HG02642 (cell line): Measurements from ENCODE around the gene NOP10.
A peak's percentile ranks its signal among the peaks of the same experiment; 100 is the strongest.
"Not testable (repeated sequence)": the region's sequence is repeated elsewhere in the genome, so short reads cannot be mapped to it uniquely, and the experiment has no call there.

ENCODE experiments used
- ATAC-seq: cut with Tn5 transposase; IDR thresholded peaks from one replicate; pipeline ENCODE4 v1.9.1; 2021; ENCODE audit warnings: mild to moderate bottlenecking; ENCODE audit not compliant: unreplicated experiment, poor library complexity

The NOP10 gene

DNA sequence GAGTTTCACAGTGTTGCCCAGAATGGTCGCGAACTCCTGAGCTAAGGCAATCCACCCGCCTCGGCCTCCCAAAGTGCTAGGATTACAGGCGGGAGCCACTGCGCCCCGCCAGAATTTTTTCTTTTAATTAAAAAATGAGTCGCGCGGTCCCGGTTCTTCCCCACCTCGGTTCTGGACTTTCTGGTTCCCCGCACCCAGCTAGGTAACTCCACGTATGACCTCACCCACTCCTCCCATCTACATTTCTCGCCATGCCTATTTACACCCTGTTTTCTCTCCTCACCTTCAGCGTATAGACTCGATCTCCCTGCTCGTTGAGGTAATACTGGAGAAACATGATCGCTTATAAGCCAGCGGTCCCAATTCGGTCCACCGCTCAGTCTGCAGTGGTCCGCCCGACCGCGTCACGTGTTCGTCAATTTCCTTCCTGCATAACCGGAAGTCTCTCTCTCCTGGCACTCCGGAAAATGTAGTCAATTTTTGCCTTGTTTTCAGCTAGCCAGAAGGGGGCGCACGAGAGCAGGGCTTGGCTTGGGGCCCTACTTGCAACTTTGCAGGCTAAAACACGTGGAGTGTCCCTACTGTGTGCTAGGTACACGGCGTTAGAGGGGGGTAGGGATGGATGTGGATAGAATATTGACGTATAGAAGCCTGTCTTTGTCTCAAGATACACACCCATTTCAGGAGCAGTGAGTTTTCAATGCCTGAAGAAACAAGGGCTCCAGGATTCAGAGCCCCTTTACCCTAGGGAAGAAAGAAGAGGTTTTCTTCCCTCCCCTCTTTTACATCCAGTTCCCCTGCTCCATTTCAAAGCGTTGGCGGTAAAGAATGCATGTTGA lies at the start of gene NOP10, which contains the start of gene NUTM1:
TSS of gene NOP10 (minus strand) at position 400 of the 839 bp plus-strand sequence. CDS start at position 337, 63 bp downstream.
TSS of gene NUTM1 (plus strand) at position 579 of the 839 bp plus-strand sequence. CDS start 382 bp downstream, outside the sequence.
- peak; percentile 94 for ATAC-seq

DNA sequence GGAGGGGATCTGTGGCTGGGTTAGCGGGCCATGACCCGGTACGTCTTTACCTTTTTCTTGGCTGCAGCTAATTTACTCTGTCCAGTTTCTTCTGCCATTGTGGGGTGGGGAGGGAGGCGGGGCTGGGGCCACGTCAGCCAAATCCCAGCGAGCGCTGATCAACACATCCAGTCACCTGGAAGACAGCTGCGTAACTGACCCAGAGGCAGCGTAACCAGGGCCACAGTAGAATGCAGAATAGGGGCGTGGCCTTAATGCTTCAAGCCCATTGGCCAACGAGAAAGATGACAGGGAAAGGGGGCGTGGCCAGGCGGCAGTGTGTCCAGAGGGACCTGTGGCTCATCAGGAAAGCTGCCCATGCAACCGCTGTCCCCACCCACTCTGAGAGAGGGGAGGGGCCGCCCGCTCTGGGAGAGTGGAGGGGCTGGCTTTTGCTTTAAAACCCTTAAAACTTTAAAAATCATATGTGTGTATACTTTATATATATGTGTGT lies 46.7 kb upstream of the NOP10 start:
- not testable (repeated sequence) for ATAC-seq

DNA sequence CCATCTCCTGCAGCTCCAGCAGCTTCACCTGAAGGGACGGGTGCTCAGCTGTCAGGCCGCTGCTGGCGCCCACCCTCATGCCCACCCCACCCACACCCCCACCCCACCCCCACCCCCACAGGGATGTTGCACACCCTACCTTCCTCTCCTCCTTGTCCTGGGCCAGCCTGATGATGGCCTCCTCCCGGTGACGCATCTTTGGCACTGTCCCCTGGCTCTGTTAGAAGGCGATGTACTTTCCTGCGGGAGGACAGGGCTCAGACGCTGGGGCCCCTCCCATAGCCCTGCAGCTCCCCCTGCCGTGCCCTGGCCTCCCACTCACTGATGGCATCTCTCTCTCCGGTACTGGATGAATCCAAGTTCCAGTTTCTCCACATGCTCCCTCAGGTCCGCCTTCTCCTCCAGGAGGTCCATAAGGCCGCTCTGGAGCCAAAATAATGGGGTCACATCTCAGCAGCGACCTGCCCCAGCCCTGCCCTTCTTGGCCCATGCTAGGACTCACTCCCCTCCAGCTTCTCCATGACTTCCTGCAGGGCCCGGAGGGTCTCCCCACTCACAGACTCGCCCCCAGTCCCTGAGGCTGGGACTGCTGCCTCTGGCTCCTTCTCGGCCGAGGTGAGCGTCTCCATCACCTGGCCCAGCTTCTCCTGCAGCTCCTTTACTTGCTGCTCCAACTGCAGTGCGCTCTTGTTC lies 39.0 kb upstream of the NOP10 start:
- not testable (repeated sequence) for ATAC-seq

DNA sequence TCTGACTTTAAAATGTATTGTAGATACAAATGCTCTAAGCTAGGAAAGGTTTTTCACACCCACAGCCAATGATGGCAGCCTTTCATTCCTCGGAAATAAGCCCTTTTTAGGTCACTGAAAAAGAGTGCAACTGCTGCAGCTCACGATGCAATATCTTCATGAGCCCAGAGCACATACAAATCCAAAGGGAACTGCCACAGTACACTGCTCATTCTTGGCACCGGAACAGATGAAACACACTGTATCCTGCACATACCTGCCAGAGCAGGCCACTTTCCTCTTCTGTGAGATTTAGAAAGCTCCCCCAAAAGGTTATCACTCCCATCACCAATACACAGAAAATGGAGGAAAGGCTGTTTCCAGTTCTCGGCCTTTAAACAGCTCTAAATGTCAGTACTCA lies 37.6 kb upstream of the NOP10 start:
- not testable (repeated sequence) for ATAC-seq

DNA sequence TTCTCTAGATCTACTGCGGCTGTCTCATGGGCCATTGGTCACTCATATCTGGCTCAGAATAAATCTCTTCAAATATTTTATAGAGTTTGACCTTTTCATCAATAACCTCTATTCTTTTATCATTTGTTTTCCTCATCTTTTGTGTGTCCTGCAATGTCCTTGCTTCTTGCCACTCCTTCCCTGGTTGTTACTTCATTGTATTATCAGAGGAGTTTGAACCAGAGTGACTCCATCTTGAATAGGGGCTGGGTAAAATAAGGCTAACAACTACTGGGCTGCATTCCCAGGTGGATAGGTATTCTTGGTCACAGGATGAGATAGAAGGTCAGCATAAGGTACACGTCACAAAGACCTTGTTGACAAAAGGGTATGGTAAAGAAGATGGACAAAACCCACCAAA lies 33.9 kb upstream of the NOP10 start:
- no peak for ATAC-seq

DNA sequence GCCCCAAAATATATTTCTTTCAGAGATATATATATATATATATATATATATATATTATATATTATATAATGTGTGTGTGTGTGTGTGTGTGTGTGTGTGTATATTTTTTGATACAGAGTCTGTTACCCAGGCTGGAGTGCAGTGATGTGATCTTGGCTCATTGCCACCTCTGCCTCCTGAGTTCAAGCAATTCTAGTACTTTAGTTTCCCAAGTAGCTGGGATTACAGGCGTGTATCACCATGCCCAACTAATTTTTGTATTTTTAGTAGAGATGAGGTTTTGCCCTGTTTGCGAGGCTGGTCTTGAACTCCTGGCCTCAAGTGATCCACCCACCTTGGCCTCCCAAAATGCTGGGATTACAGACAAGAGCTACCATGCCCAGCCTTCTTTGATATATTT lies 32.6 kb upstream of the NOP10 start:
- not testable (repeated sequence) for ATAC-seq

DNA sequence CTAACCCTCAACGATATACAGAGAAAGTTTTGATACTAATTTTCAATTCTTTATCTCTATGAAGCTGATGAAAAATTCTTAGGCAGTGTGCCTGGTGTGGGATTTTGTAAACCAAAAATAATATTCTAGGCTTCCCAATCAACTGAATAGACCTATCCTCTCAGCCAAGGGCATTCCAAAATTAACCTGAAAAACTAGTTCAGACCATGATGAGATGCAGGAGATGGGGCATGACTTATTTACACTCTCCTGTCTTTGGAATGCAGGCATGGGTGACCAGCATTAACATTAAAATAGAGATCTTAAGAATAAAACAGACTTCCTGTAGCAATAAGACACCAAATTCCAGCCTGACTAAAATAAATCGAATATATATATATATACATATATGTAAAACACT lies 31.9 kb upstream of the NOP10 start:
- ATAC-seq: no peak

DNA sequence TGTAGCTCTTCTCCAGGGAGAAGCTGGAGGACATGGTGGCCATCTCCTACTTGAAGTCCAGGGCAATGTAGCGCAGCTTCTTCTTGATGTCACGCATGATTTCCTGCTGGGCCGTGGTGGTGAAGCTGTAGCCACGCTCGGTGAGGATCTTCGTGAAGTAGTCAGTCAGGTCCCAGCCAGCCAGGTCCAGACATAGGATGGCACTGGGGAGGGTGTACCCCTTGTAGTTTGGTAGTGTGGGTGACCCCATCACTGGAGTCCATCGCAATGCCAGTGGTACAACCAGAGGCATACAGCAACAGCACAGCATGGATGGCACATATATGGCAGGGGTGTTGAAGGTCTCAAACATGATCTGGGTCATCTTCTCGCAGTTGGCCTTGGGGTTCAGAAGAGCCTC lies 31.0 kb upstream of the NOP10 start:
- no peak for ATAC-seq

DNA sequence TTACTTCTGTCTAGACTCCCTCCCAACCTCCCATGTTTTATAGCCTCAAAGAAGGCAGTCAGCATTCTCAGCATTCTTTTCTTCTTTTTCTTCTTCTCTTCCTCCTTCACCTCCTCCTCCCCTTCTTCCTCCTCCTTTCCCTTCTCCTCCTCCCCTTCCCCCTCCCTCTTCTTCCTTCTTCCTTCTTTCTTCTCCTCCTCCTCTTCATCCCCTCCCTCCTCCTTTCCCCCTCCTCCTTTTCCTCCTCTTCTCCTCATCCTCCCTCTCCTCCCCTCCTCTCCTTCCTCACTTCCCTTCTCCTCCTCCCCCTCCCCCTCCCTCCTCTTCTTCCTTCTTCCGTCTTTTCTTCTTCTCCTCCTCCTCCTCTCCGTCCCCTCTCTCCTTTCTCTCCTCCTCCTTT lies 27.7 kb upstream of the NOP10 start:
- no peak for ATAC-seq

DNA sequence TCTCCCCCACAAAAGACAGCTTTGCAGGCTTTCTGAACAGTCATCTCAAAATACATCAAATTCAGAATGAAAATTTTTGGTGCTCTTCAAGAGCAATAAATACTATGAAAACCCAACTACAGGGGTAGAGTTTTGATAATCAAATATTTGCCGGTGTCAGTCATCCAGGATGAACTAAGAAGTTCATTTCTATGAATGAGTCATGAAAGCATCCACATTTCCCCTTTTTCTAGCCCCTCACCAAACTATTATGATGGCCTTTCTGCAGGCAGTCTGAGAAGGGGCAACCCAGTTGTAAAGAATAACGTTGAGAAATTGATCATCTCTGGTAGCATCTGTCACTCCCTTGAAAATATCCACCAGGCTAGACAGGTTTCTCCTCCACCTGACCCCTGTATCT lies 27.2 kb upstream of the NOP10 start:
- no peak for ATAC-seq

DNA sequence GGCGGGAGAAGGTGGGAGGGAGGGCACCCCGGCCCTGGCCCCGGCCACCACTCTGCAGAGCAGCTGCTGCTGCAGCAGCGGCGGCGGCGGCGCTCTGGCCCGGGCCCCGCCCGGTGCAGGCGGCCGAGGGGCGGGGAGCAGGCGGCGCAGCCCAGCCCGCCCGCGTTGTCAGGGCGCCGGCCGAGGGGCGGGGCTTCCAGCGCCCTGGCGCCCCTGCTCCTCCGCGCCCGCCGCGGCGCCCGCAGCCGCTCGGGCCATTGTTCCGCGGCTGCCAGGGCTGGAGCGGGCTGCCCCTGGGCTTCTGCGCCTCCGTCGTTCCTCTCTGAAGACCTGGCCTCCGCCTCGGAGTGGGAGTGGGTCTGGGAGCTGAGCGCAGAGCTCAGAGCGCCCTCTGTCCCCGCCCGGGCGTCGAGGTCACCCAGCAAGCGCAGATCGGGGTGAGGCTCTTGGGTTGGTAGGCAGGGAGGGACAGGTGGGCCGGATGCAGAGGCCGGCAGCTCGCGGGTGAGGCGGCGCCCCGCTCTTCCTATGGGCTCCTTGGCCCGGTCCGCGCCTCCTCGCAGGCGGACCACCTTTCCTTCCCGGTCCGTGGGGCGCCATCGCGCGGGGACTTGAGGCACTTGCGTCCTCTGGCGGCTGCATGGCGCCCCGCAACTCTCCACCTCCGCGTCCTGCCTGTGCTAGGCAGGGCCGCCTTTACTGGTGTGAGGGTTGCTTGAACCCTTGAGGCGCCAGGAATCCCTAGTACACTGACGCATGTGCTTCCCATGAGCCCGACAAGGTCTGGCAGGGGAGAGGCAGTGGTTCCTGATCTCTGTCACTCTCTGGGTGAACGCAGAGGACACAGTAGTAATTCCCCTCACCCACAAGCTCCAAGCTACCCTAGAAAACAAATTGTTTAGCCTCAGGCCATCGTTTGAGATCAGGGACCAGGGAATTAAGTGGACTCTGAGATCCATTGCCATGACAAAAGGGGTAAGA lies 24.5 kb upstream of the NOP10 start, which contains the start of gene LPCAT4:
TSS of gene LPCAT4 (minus strand) at position 96 of the 981 bp plus-strand sequence. CDS start 96 bp downstream, outside the sequence.
- ATAC-seq: peak; percentile 88

DNA sequence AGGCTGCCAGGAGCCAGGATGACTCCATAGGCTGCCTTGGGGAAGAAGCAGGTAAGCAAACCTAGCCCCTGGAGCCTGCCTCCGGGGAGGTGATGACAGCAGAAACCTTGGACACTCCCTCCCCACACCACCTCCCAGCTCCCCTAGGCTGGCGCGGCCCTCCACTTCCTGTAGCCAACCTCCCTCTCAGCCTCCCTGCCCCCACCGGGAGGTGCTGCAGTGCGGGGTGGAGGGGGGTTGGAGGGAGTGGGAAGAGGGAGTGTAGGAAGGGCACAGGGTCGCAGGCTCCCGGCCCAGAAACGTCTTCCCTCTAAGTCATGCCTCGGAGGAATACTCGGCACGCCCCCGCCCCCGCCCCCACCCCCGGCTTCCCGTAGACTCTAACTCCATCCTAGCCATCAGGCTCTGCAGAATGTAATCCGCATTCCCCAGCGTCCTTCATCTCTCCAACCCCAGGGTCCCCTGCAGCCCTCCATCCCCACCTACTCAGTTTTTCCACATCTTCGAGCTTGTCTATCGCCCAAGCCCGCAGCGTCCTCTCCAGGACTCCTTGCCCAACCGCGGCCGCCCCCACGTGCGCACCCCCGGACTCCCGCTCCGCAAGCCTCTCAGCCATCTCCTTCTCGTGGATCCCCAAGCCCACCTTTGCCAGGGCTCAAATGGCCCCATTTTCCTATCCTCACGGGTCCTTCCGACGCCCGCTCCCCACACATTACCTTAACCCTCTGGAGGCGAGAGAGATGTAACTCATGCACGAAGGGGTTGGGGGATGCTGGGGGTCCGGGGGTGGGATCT lies 23.5 kb upstream of the NOP10 start:
- no peak for ATAC-seq

DNA sequence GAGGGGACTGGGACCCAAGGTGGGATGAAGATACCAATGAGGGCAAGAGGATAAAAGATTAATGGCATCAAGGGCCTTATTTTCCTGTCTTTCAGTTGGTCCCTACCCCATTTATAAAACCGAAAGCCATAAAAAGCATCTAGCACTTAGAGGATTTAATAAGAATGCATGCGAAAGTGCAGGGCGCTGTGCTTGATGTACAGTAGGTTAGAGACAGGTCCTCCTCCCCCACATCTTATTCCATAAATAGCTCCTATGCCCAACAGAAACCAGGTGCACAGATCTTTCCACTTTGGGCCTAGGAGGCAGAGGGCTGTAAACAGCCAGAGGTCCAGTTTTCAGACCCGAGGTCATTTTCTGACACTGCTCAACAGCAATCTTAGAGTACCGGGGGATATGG lies 22.9 kb upstream of the NOP10 start:
- ATAC-seq: no peak

DNA sequence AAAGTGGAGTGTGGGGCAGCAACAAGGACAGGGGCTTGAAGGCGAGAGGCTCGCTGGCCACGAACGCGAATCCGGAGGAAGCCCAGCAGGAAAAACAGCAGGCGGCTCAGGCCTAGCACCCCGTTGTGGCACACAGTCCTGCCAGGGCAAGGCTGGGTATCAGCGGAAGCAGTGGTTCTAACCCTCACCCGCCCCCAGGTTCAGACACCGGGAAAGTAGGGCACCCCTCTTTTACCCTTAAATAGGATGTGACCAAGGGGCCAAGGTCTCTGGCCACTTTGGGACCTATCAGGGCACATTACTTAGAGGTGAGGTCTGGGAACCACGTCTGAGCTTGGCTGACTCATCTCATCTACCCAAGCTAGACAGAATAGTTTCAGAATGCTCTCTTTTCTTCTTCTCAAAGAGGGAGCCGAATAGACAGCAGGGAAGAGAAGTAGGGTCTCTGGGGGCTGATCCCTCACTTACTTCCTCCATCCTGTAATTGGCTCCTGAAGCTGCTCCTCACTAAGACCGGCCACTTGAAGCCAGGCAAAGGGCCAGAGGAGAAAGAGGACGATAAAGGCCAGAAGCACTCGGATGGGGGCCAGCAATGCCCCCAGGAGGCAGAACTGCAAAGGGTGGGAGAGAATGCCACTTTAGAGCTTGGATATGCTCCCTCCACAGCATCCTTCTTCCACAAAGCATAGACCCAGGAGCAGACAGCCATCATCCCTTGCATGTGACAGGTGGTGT lies 22.3 kb upstream of the NOP10 start:
- ATAC-seq: no peak

DNA sequence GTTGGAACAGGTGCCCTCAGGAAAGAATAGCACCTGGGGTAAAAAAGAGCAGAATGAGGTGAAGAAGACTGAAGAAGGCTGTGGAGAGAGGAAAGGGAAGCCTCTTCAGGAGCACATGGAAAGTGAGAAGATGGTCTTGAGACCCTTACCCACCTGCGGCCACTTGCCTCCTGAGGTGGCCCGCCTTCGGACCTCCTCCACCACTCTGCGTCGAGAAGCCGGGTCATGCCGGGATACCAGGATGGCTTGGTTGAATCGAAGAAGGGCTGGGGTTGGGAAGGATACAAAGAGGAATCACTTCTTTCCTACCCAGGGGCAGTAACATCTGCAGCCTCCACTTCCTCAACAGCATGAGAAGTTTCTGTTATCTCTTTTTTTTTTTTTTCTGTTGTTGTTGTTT lies 21.1 kb upstream of the NOP10 start:
- no peak for ATAC-seq

DNA sequence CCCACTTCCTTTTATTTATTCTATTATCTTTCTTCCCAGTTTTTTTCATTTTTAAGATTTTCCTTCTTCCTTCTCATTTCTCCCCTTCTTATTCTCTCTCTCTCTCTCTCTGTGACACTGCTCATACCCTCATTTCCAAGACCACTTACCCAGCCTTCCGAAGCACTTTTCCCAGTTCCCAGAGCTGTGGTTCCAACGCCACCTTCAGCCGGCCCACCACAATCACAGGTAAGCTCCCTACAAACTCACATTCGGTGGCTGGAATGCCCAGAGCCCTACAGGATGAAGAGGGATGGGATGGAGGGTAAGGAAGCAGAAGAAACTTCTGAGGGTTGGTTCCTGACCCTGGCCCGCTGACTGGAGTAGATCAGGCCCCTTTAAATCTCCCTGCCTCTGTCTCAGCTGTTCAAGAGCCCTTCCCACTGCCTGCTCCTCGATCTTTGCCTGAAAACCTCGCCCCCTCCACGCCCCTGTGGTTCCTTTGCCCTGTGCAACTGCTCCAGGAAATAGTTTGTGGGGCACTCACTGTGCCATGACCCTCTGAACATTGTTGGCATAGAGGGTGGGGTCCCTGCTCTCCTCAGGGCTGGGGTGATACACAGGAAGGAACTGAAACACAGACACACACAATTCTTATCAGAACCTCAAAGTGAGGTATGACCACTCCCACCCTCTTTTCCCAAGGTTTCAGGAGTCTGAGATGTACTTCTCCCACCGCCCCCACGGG lies 19.3 kb upstream of the NOP10 start:
- no peak for ATAC-seq

DNA sequence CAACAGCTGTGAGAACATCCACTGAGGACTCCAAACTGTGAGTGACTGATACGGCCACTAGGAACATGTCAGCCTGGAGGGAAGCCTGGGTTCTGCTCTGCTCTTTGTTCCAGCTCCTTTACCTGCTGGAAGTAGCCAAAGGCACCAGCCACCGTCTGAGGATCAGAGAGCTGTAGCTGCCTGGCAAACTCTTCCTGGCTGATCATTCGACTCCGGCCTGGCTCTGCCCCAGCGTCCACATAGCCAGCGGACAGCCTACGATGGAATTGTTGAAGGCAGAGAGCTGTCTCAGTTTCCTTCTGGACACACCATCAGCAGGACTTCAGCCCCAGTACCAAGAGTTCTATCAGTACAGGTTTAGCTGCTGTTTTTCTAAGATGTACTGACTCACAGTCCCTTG lies 18.3 kb upstream of the NOP10 start:
- ATAC-seq: no peak

DNA sequence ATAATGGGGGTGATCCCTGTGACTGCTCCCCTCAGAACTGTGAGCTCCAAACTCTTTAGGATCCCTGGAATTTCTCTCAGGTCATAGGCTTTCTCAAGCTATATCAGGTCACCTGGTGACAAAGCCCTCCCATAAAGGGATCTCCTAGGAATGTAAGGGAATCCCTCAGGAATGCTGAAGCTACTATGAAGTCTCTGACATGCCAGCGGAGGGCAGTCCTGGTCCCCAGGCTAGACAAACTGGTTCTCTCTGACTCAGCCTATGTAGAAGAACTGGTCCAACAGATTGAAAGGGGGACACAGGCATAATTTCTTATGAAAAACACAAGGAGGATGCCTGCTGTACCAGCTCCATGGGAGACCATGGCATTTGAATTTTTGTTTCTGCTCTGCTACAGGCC lies 17.4 kb upstream of the NOP10 start:
- ATAC-seq: no peak
